GM19099 (cell line): ENCODE data around the gene ASAP3.

Experiments
- POLR2A ChIP-seq: IDR thresholded peaks from 3 replicates; pipeline ENCODE4 v1.6.1; 2011; ENCODE audit warnings: low read depth; ENCODE audit not compliant: insufficient read length; ENCODE audit errors: extremely low read depth

ASAP3 gene

GRCh38 chr1:23423415-23424292 is 60.3 kb downstream of the ASAP3 start:
- TF ChIP-seq POLR2A, result no peak

GRCh38 chr1:23422941-23423340 is 61.0 kb downstream of the ASAP3 start:
- no peak for TF ChIP-seq POLR2A

- TF ChIP-seq POLR2A, result no peak
These were observed 61.6 kb downstream of the ASAP3 start for GRCh38 chr1:23422241-23422877.

GRCh38 chr1:23421753-23422240 is 62.2 kb downstream of the ASAP3 start:
- no peak for TF ChIP-seq POLR2A

GRCh38 chr1:23421343-23421742 is 62.6 kb downstream of the ASAP3 start:
- TF ChIP-seq POLR2A, result no peak

- no peak for TF ChIP-seq POLR2A
These were observed 63.2 kb downstream of the ASAP3 start for GRCh38 chr1:23420778-23421177.

- TF ChIP-seq POLR2A, result no peak
These were observed 64.8 kb downstream of the ASAP3 start for GRCh38 chr1:23419180-23419579.

- TF ChIP-seq POLR2A, result no peak
These were observed 66.4 kb downstream of the ASAP3 start for GRCh38 chr1:23417570-23417969.

- TF ChIP-seq POLR2A, result no peak
These were observed 67.0 kb downstream of the ASAP3 start for GRCh38 chr1:23416964-23417363.

GRCh38 chr1:23408797-23409290 is 75.1 kb downstream of the ASAP3 start:
- no peak for TF ChIP-seq POLR2A

- TF ChIP-seq POLR2A, result no peak
These were observed 76.9 kb downstream of the ASAP3 start for GRCh38 chr1:23407016-23407630.

- TF ChIP-seq POLR2A, result no peak
These were observed 78.0 kb downstream of the ASAP3 start for GRCh38 chr1:23405946-23406345.

- no peak for TF ChIP-seq POLR2A
These were observed 80.1 kb downstream of the ASAP3 start for GRCh38 chr1:23403735-23404486.

GRCh38 chr1:23403355-23403734 is 80.6 kb downstream of the ASAP3 start:
- TF ChIP-seq POLR2A, result no peak

- no peak for TF ChIP-seq POLR2A
These were observed 81.0 kb downstream of the ASAP3 start for GRCh38 chr1:23403038-23403336.
